H1 (cell line): ENCODE results near the gene CCL7. TPM values are rescaled to one million over a fixed set of nuclear protein-coding genes. Genes with fewer than 3 reads are reported as not detected.

Experiments
- RAD21 ChIP-seq, 2 experiments: IDR thresholded peaks in 1 of 2; conservative IDR thresholded peaks in 1 of 2; 2 replicates each; pipeline ENCODE4 v1.6.1; 2011; ENCODE audit warnings: low read depth in 2 of 2, low read length in 2 of 2, improper control_type of control experiment in 1 of 2, inconsistent platforms in 1 of 2, mild to moderate bottlenecking in 1 of 2, moderate library complexity in 1 of 2
- polyA plus RNA-seq, 7 experiments: library from polyadenylated mRNA; depleted of rRNA in 3 of 7; stranded (reverse) in 5 of 7; unstranded in 2 of 7; fragments of >200 nt in 5 of 7; fragments of 200-250 nt in 2 of 7; gene quantifications; 1 replicate in 5 of 7; 2 replicates in 1 of 7; 4 replicates in 1 of 7; pipeline versions ENCODE4 v1.2.1 to v1.2.3, GENCODE V29; 2011 to 2013; ENCODE audit warnings: missing spikeins in 2 of 7, mixed read lengths in 2 of 7
- total RNA-seq: library from RNA; stranded (reverse); fragmentation: NEBNext Ultra II Directional; extraction: Animal tissue kit (Norgen Biotek cat#: 25700); gene quantifications from 2 replicates; pipeline ENCODE4 v1.2.1, GENCODE V29; 2021

Gene CCL7
- total and polyA plus RNA-seq, 2 of the 8 experiments (the other 6 are each of a cell fraction or from before 2014, with no cell fraction given), result not detected

DNA sequence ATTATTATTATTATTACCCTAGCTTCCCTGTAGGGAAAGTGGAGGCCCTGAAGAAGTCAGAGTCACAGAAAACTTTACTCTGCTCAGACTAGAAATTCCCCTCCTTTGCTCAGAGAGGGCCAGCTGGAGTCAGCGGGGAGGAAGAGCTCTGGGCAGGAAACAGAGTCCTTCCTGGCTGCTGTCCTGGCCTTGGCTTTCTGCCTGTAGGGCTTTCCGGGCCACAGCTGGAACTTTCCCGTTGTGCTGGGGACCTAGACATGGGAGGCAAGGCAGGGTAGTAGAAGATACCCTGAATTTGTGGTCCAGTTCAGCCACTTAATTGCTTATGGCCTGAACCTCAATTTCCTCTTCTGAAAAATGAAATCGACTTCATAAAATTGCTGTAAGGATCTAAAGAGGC is 29.0 kb upstream of the CCL7 start (continued):
- TF ChIP-seq RAD21 (IDR thresholded peaks at IDR 0.05 in 1 of 2, conservative IDR thresholded peaks at IDR 0.05 in 1 of 2; ENCODE audit: low read depth in 2 of 2, low read length in 2 of 2), result no peak
- TF ChIP-seq, all 59 proteins: peak for 0
